Fibroblast of pulmonary artery (primary cell): ENCODE results near the gene INTS6.

Experiments
- DNase-seq: peaks from one replicate; pipeline ENCODE4 v3.0.0-alpha.2; 2010; ENCODE audit warnings: low read depth
- H3K4me3 ChIP-seq: replicated peaks from 2 replicates; pipeline ENCODE4 v1.5.1; 2011; ENCODE audit warnings: low read depth, mild to moderate bottlenecking, control low read depth, low read length, moderate library complexity
- CTCF ChIP-seq: IDR thresholded peaks from 2 replicates; pipeline ENCODE4 v1.5.1; 2011; ENCODE audit warnings: mild to moderate bottlenecking, control low read depth, low read length, inconsistent platforms; ENCODE audit errors: missing control alignments

INTS6 gene

GRCh38 chr13:51394724-51395123 is 58.1 kb downstream of the INTS6 start:
- H3K4me3 ChIP-seq: no peak overlapping the region
- no peak for TF ChIP-seq CTCF
- no peak for DNase-seq

GRCh38 chr13:51385114-51385513 is 67.7 kb downstream of the INTS6 start:
- no peak overlapping the region for H3K4me3 ChIP-seq
- TF ChIP-seq CTCF: no peak
- DNase-seq: no peak

- no peak overlapping the region for H3K4me3 ChIP-seq
- no peak for TF ChIP-seq CTCF
- DNase-seq: peak; percentile 66
These were observed 72.6 kb downstream of the INTS6 start for GRCh38 chr13:51380269-51380668.

GRCh38 chr13:51373451-51373850 is 79.4 kb downstream of the INTS6 start:
- no peak for TF ChIP-seq CTCF
- no peak for DNase-seq
- H3K4me3 ChIP-seq: no peak overlapping the region

GRCh38 chr13:51371768-51372399 is 81.0 kb downstream of the INTS6 start:
- no peak for DNase-seq
- TF ChIP-seq CTCF: no peak
- H3K4me3 ChIP-seq: no peak overlapping the region

- no peak overlapping the region for H3K4me3 ChIP-seq
- DNase-seq: no peak
- no peak for TF ChIP-seq CTCF
These were observed 82.0 kb downstream of the INTS6 start for GRCh38 chr13:51370811-51371210.

- DNase-seq: peak; percentile 80
- no peak for TF ChIP-seq CTCF
- no peak overlapping the region for H3K4me3 ChIP-seq
These were observed 82.7 kb downstream of the INTS6 start for GRCh38 chr13:51370116-51370515.
